B cell (primary cell): Measurements from ENCODE around the gene NAPG.

Experiments
- EZH2 ChIP-seq: IDR thresholded peaks from 2 replicates; pipeline ENCODE4 v1.6.1; 2012; ENCODE audit warnings: borderline replicate concordance, low read depth, mild to moderate bottlenecking, moderate library complexity, low read length; ENCODE audit not compliant: insufficient read depth, poor library complexity, severe bottlenecking
- TF ChIP-seq, protein P1 (sequence below): fragments of 200-600 bp; IDR thresholded peaks from one replicate; pipeline ENCODE4 v1.8.0; 2022; ENCODE audit warnings: antibody characterized with exemption, mild to moderate bottlenecking

GRCh38 chr18:10508591-10508990 lies 17.2 kb upstream of the NAPG start:
- TF ChIP-seq, protein P1, sequence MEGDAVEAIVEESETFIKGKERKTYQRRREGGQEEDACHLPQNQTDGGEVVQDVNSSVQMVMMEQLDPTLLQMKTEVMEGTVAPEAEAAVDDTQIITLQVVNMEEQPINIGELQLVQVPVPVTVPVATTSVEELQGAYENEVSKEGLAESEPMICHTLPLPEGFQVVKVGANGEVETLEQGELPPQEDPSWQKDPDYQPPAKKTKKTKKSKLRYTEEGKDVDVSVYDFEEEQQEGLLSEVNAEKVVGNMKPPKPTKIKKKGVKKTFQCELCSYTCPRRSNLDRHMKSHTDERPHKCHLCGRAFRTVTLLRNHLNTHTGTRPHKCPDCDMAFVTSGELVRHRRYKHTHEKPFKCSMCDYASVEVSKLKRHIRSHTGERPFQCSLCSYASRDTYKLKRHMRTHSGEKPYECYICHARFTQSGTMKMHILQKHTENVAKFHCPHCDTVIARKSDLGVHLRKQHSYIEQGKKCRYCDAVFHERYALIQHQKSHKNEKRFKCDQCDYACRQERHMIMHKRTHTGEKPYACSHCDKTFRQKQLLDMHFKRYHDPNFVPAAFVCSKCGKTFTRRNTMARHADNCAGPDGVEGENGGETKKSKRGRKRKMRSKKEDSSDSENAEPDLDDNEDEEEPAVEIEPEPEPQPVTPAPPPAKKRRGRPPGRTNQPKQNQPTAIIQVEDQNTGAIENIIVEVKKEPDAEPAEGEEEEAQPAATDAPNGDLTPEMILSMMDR, result no peak
- TF ChIP-seq EZH2, result no peak
